GM10248 (cell line): ENCODE data around the gene ZNF296.

Source experiments
- CTCF ChIA-PET: fragments of 300-600 bp; sonication (Branson Sonifier 250); formaldehyde crosslinking; extraction: SDS; loops from one replicate; lab custom pipeline; 2021; ENCODE audit warnings: antibody characterized with exemption; lab: Yijun Ruan, JAX
- POLR2A ChIA-PET: fragments of 350-650 bp; sonication (Branson Sonifier 250); formaldehyde crosslinking; extraction: SDS; loops from one replicate; lab custom pipeline; 2020; ENCODE audit warnings: antibody characterized with exemption; lab: Yijun Ruan, JAX
- DNase-seq: peaks from one replicate; pipeline ENCODE4 v3.0.0; 2012; ENCODE audit errors: extremely low spot score
- TF ChIP-seq, protein P1 (sequence below): IDR thresholded peaks from 2 replicates; pipeline ENCODE4 v1.5.1; 2012; ENCODE audit warnings: mild to moderate bottlenecking, low read depth; ENCODE audit errors: extremely low read depth, missing control alignments, control extremely low read depth

ZNF296 gene

DNA sequence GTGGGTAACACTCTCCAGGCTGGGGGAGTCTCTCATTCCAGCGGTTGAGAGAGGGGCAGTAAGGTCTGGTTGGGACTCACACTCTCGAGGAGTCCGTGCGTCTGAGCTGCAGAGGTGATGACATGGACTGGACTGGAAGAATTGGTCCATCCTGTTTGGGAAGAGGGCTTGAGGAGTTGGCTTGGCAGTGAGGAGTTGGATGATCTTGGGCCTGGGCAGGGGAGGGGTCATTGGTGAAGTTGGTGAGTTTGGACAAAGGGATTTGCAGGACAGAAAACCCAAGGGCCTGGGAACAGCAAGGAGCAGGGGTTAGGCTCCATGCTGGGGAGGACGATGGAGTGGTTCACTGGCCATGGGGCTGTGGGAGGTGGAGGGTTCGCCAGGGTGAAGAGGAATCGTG is 20.4 kb upstream of the ZNF296 start:
- TF ChIP-seq, protein P1, sequence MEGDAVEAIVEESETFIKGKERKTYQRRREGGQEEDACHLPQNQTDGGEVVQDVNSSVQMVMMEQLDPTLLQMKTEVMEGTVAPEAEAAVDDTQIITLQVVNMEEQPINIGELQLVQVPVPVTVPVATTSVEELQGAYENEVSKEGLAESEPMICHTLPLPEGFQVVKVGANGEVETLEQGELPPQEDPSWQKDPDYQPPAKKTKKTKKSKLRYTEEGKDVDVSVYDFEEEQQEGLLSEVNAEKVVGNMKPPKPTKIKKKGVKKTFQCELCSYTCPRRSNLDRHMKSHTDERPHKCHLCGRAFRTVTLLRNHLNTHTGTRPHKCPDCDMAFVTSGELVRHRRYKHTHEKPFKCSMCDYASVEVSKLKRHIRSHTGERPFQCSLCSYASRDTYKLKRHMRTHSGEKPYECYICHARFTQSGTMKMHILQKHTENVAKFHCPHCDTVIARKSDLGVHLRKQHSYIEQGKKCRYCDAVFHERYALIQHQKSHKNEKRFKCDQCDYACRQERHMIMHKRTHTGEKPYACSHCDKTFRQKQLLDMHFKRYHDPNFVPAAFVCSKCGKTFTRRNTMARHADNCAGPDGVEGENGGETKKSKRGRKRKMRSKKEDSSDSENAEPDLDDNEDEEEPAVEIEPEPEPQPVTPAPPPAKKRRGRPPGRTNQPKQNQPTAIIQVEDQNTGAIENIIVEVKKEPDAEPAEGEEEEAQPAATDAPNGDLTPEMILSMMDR: no peak
- DNase-seq: no peak
- ChIA-PET POLR2A (no interaction called here), CTCF (interaction anchor here (1.3 kb wide), 1 partner anchor 13 kb away, joined by 3 read pairs; no protein-coding TSS in a partner anchor)

DNA sequence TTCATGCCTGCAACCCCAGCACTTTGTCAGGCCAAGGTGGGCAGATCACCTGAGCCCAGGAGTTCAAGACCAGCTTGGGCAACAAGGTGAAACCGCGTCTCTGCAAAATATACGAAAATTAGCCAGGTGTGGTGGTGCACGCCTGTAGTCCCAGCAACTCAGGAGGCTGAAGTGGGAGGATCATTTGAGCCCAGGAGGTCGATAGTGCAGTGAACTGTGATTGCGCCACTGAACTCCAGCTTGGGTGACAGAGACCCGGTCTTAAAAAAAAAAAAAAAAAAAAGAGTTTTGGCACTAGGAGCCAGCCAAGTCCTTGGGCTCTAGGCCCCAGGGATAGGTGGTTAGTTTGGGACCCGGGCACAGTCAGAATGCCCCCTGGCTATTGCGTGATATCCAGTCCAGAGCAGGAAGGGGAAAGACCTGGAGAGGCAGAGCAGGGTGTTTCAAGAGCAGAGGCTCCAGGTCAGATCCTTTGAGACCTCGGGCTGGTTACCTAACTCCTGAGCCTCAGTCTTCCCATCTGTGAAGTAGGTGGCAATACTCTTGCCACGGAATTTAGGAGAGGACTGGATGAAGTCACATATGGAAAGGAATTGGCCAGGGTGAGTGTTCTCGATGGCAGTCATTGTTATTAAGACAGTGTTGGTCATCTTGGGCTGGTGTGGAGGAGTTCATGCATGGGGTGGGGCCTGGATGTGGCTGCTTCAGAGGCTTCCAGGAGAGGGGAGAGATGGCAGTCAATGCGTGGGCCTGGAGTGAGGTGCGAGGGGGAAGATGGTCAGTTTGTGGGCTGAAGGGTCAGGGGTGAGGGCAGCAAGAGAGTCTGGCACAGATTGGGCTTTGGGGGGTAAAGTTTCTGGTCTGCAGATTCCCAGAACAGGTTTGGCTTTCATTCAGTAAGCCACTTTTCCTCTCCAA is 19.5 kb upstream of the ZNF296 start:
- CTCF ChIA-PET: interaction anchor here (1.3 kb wide), 1 partner anchor 12 kb away, joined by 3 read pairs; no protein-coding TSS in a partner anchor

DNA sequence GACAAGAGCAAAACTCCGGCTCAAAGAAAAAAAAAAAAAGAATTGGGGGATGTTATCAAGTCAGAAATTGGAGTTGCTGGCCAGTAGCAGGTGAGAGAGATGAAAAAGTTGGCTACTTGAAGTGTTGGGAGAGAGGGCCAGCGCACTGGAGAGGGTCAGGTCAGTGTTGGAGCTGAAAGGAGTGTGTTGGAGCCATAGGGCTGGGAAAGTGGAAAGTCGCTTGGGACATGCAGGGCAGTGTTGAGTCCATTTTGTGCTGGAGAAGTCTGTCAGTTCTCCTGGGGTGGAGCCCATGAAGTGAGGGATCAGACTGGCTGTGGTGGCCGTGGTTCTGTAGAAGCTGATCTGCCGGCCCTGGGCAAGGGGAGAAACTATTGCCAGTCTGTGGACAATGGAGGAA is 18.4 kb upstream of the ZNF296 start:
- TF ChIP-seq, protein P1: no peak
- ChIA-PET POLR2A (no interaction called here), CTCF (no interaction called here)
- no peak for DNase-seq

More for the DNA sequence above, 19.5 kb upstream of the ZNF296 start:
- no peak for DNase-seq
- TF ChIP-seq, protein P1: no peak
- POLR2A ChIA-PET: no interaction called here

DNA sequence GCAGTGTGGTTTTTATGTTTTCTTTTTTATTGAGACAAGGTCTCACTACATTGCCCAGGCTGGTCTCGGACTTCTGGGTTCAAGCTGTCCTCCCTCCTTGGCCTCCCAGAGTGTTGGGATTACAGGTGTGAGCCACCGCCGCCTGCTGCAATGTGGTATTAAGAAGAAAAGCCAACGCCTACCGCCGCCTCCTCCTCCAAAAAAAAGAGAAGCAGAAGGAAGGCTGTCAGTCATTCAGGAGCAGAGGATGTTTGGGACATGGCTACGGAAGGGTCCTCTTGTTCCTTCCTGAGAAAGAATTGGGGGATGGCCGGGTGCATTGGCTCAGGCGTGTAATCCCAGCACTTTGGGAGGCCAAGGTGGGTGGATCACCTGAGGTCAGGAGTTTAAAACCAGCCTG is 17.9 kb upstream of the ZNF296 start:
- ChIA-PET CTCF (interaction anchor here (2.0 kb wide), 1 partner anchor 8 kb away, joined by 6 read pairs; no protein-coding TSS in a partner anchor), POLR2A (no interaction called here)
- DNase-seq: no peak
- TF ChIP-seq, protein P1: no peak

DNA sequence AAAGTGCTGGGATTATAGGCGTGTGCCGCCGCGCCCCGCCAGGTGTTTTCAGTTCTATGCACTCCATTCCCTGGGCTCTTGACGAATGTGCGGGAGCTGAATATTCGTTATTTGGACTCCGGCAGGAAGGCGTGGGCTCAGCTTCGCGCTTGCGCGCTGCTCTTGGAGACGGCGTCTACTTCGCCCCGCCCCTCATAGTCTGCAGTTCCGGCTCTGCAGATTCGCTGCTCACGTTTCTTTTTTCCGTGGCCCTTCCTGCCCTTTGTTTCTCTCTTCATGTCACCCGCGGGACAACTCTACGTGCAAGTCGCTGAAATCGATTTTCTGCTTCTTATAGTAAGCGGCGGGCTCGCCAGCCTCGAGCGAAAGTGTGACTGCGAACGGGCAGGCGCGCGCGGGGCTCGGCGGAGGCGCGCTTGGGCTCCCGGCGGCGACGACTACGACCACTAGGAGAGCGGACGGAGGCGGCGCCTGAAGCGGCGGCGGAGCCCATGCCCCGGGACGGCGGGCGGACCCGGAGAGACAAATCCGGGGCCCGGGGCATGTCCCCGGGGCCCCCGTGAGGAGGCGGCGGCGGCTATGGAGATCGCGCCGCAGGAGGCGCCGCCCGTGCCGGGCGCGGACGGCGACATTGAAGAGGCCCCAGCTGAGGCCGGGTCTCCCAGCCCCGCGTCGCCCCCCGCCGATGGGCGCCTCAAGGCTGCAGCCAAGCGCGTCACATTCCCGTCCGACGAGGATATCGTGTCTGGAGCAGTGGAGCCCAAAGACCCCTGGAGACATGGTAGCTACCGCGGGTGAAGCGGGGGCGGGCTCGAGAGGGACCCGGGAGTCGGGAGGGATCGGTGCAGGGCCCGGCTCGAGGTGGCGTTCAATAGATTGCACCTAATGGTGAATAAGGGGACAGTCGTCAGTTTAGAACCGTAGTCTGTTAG is 16.7 kb upstream of the ZNF296 start, which contains the start of gene PPP1R37:
PPP1R37 (plus strand) TSS at position 433 of the 932 bp plus-strand sequence; CDS start at position 580, 147 bp downstream.
- ChIA-PET POLR2A (interaction anchor here (0.8 to 1.4 kb wide), 4 partner anchors 8 to 54 kb away, joined by 3 to 8 read pairs (median 4); partner anchors contain the start of genes CLASRP and GEMIN7), CTCF (interaction anchor here (0.6 to 2.8 kb wide), 16 partner anchors 9 to 141 kb away, joined by 3 to 15 read pairs (median 4); partner anchors contain the start of genes BLOC1S3 and GEMIN7)
- DNase-seq: peak; percentile 95
- TF ChIP-seq, protein P1: no peak
